Keratinocyte (primary cell): Measurements from ENCODE around the gene TADA3. TPM values are rescaled to one million over a fixed set of nuclear protein-coding genes. Genes with fewer than 3 reads are reported as not detected.

Experiments
- DNase-seq: peaks from one replicate; pipeline ENCODE4 v3.0.0-alpha.2; 2011; ENCODE audit warnings: low read depth, missing footprints, low spot score
- FAIRE-seq: peaks from 2 replicates; lab custom pipeline; 2011; peaks lifted over from hg19 to GRCh38; lab: Jason Lieb, UNC
- H2AFZ ChIP-seq: 2 replicates; pipeline ENCODE4 v1.6.0; 2012; ENCODE audit warnings: low read length, control low read depth, inconsistent platforms; ENCODE audit not compliant: control insufficient read depth
- H3K27ac ChIP-seq: 2 replicates; pipeline ENCODE4 v1.5.1; 2011; ENCODE audit warnings: low read length; ENCODE audit not compliant: control insufficient read depth, insufficient read depth
- H3K27me3 ChIP-seq: 3 replicates; pipeline ENCODE4 v1.6.0; 2011; ENCODE audit warnings: low read length; ENCODE audit not compliant: control insufficient read depth, insufficient read depth; ENCODE audit errors: extremely low read depth
- H3K36me3 ChIP-seq, 2 experiments: 2 replicates in 1 of 2; 3 replicates in 1 of 2; pipeline ENCODE4 v1.5.1; 2011; ENCODE audit warnings: low read length in 2 of 2, mild to moderate bottlenecking in 1 of 2; ENCODE audit not compliant: control insufficient read depth in 2 of 2, insufficient read depth in 2 of 2; ENCODE audit errors: extremely low read depth in 1 of 2
- H3K4me1 ChIP-seq: 3 replicates; pipeline ENCODE4 v1.5.1; 2011; ENCODE audit warnings: low read length; ENCODE audit not compliant: control insufficient read depth, insufficient read depth; ENCODE audit errors: extremely low read depth
- H3K4me2 ChIP-seq: 3 replicates; pipeline ENCODE4 v1.6.0; 2011; ENCODE audit warnings: low read depth, low read length; ENCODE audit not compliant: control insufficient read depth, insufficient read depth; ENCODE audit errors: extremely low read depth
- H3K4me3 ChIP-seq, 3 experiments: fragments of 200-600 bp in 1 of 3; sonication (generic) in 1 of 3; 2 replicates in 2 of 3; 3 replicates in 1 of 3; pipeline ENCODE4 v1.5.1; 2011 to 2016; ENCODE audit warnings: low read length in 3 of 3, mild to moderate bottlenecking in 3 of 3, control low read depth in 2 of 3, inconsistent platforms in 1 of 3, low read depth in 1 of 3, mixed read lengths in 1 of 3, mixed run types in 1 of 3, moderate library complexity in 1 of 3; ENCODE audit not compliant: control insufficient read depth in 2 of 3, insufficient read depth in 2 of 3; ENCODE audit errors: extremely low read depth in 1 of 3
- H3K79me2 ChIP-seq: 2 replicates; pipeline ENCODE4 v1.6.0; 2012; ENCODE audit warnings: low read length; ENCODE audit not compliant: control insufficient read depth, insufficient read depth
- H3K9ac ChIP-seq: 3 replicates; pipeline ENCODE4 v1.6.0; 2011; ENCODE audit warnings: low read length; ENCODE audit not compliant: control insufficient read depth, insufficient read depth; ENCODE audit errors: extremely low read depth
- H3K9me1 ChIP-seq: 3 replicates; pipeline ENCODE4 v1.6.0; 2011; ENCODE audit warnings: low read length; ENCODE audit not compliant: control insufficient read depth, insufficient read depth; ENCODE audit errors: extremely low read depth
- H3K9me3 ChIP-seq: 2 replicates; pipeline ENCODE4 v1.5.1; 2012; ENCODE audit warnings: low read depth, low read length; ENCODE audit not compliant: control insufficient read depth
- H4K20me1 ChIP-seq: 3 replicates; pipeline ENCODE4 v1.6.0; 2011; ENCODE audit warnings: low read length; ENCODE audit not compliant: control insufficient read depth, insufficient read depth; ENCODE audit errors: extremely low read depth
- CTCF ChIP-seq, 3 experiments: IDR thresholded peaks in 1 of 3; conservative IDR thresholded peaks in 1 of 3; optimal IDR thresholded peaks in 1 of 3; 2 replicates in 2 of 3; 3 replicates in 1 of 3; pipeline versions ENCODE3 to v1.5.1; 2011; ENCODE audit warnings: low read length in 3 of 3, mild to moderate bottlenecking in 3 of 3, moderate library complexity in 2 of 3, control low read depth in 1 of 3, inconsistent platforms in 1 of 3; ENCODE audit not compliant: insufficient read depth in 2 of 3; ENCODE audit errors: extremely low read depth in 1 of 3
- EZH2 ChIP-seq: IDR thresholded peaks from one replicate; pipeline ENCODE4 v1.6.1; 2012; ENCODE audit warnings: inconsistent platforms, mild to moderate bottlenecking, low read length, moderate library complexity
- dilution Hi-C: fragments of 300-500 bp; cut with MboI; formaldehyde crosslinking; loops from one replicate; pipeline ENCODE4 v1.7.0; 2020; ENCODE audit warnings: low sequenced_read_pairs; ENCODE audit not compliant: extremely low pct_ligation_motif_present
- polyA plus RNA-seq, 5 experiments: library from polyadenylated mRNA; depleted of rRNA in 3 of 5; stranded (reverse) in 3 of 5; stranded (forward) in 1 of 5; unstranded in 1 of 5; fragments of >200 nt; gene quantifications; 1 replicate in 1 of 5; 2 replicates in 3 of 5; 3 replicates in 1 of 5; pipeline versions ENCODE4 v1.2.1 to v1.2.3, GENCODE V29; 2011 to 2012; ENCODE audit warnings: missing spikeins in 2 of 5, low read depth in 1 of 5, low replicate concordance in 1 of 5

TADA3 gene
- polyA plus RNA-seq, 1 donor (not counting 4 experiments of a cell fraction or from before 2014, with no cell fraction given), result 29.6 TPM

- peaks cover 14% of the 10 kb centered on the region for H3K4me1 ChIP-seq
- H3K9me3 ChIP-seq, result no peaks in the 10 kb centered on the region
- H3K9me1 ChIP-seq, result no peaks in the 10 kb centered on the region
- dilution Hi-C loops, result no loop called here
- DNase-seq (no peak), FAIRE-seq (no peak)
- H3K79me2 ChIP-seq, result peaks cover 57% of the 10 kb centered on the region
- peak overlapping the region; percentile 82 for H2AFZ ChIP-seq
- no peak for TF ChIP-seq EZH2
- TF ChIP-seq CTCF (optimal IDR thresholded peaks at IDR 0.05 in 1 of 3, IDR thresholded peaks at IDR 0.05 in 1 of 3, conservative IDR thresholded peaks at IDR 0.05 in 1 of 3; ENCODE audit: extremely low read depth in 1 of 3, insufficient read depth in 2 of 3, low read length in 3 of 3), result no peak
- H3K27ac ChIP-seq, result peak overlapping the region; percentile 81
- H3K4me2 ChIP-seq, result peak overlapping the region; percentile 98
- peaks cover 2% of the 10 kb centered on the region for H4K20me1 ChIP-seq
- H3K27me3 ChIP-seq, result no peaks in the 10 kb centered on the region
- peak overlapping the region; percentile 96 for H3K9ac ChIP-seq
- peak overlapping the region; percentile 61 to 100 (median 86) for H3K4me3 ChIP-seq
- peaks cover 13 to 27% of the 10 kb centered on the region in 2 experiments for H3K36me3 ChIP-seq
Measured at GRCh38 chr3:9793161-9793781, 998 bp upstream of the TADA3 start.

DNA sequence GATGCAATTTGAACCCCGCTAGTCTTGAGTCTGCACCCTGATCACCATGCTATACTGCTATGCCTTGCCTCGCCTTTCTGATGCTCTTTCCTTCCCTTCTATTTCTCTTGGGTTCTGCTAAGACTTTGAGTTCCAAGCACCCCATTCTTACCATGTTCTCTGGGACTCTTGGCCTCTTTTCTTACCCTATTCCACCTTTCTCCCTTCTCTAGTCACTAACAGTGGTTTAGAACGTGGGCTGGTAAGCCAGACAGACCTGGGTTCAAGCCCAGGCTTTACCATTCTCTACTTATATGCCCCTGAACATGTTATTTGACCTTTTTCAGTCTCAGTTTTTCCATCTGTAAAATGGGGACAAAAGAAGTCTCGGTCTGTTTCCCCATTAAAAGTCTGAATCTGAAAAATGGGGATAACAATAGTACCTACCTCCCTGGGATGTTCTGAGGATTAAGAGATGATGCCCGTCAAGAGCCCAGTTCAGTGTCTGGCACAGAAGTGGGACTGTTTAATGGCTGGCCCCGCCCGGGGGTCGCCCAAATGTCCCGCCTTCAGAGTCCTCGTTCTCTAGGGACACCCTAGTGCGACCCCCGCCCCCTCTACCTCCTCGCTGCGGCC lies 376 bp downstream of the TADA3 start:
- no peak for DNase-seq
- Histone ChIP-seq H3K9ac (peak overlapping the region; percentile 96), H3K4me3 (peak overlapping the region; percentile 61 to 100 (median 86)), H3K9me3 (no peaks in the 10 kb centered on the region), H3K27me3 (no peaks in the 10 kb centered on the region), H3K27ac (peak overlapping the region; percentile 81), H2AFZ (peak overlapping the region; percentile 55), H3K79me2 (peaks cover 46% of the 10 kb centered on the region), H3K4me2 (peak overlapping the region; percentile 97), H3K36me3 (peaks cover 15 to 32% of the 10 kb centered on the region in 2 experiments), H3K4me1 (peaks cover 14% of the 10 kb centered on the region), H3K9me1 (no peaks in the 10 kb centered on the region), H4K20me1 (no peaks in the 10 kb centered on the region)
- FAIRE-seq, result no peak
- TF ChIP-seq CTCF (optimal IDR thresholded peaks at IDR 0.05 in 1 of 3, IDR thresholded peaks at IDR 0.05 in 1 of 3, conservative IDR thresholded peaks at IDR 0.05 in 1 of 3; ENCODE audit: extremely low read depth in 1 of 3, insufficient read depth in 2 of 3, low read length in 3 of 3), result no peak
- no peak for TF ChIP-seq EZH2
- dilution Hi-C loops, result no loop called here
